A673 (cell line): ENCODE data around the gene CCL4L2. TPM values are rescaled to one million over a fixed set of nuclear protein-coding genes. Genes with fewer than 3 reads are reported as not detected.
"Not testable (repeated sequence)": the region's sequence is repeated elsewhere in the genome, so short reads cannot be mapped to it uniquely, and the experiment has no call there.

Experiments used
- BruUV-seq: library from RNA; stranded (reverse); fragments of 400-500 nt; replicated peaks from 2 replicates; lab custom pipeline; 2021; lab: Mats Ljungman, UMichigan
- CTCF ChIA-PET: fragments of 300-600 bp; sonication (Branson Sonifier 250); formaldehyde crosslinking; loops from one replicate; lab custom pipeline; 2022; ENCODE audit warnings: antibody characterized with exemption; lab: Charles Lee
- POLR2A ChIA-PET: fragments of 300-600 bp; sonication (Branson Sonifier 250); formaldehyde crosslinking; loops from one replicate; lab custom pipeline; 2022; ENCODE audit warnings: antibody characterized with exemption; ENCODE audit not compliant: low non-redundant PET; lab: Charles Lee
- DNase-seq: peaks from one replicate; pipeline ENCODE4 v3.0.0-alpha.2; 2015; ENCODE audit warnings: low spot score
- H3K27ac ChIP-seq: fragments of 200-600 bp; sonication (generic); 2 replicates; pipeline ENCODE4 v1.5.1; 2016; ENCODE audit warnings: mixed run types, low read depth, mild to moderate bottlenecking, mixed read lengths, antibody characterized with exemption, low read length; ENCODE audit not compliant: poor library complexity, severe bottlenecking
- H3K27me3 ChIP-seq: fragments of 200-600 bp; sonication (generic); replicated peaks from 2 replicates; pipeline ENCODE4 v1.6.1; 2017; ENCODE audit warnings: mixed run types, low read depth, mild to moderate bottlenecking, mixed read lengths, antibody characterized with exemption, low read length; ENCODE audit not compliant: insufficient read depth, poor library complexity
- H3K36me3 ChIP-seq: fragments of 200-600 bp; sonication (generic); 2 replicates; pipeline ENCODE4 v1.6.1; 2016; ENCODE audit warnings: mixed run types, mild to moderate bottlenecking, mixed read lengths, antibody characterized with exemption, low read length; ENCODE audit not compliant: insufficient read depth, poor library complexity, severe bottlenecking
- H3K4me1 ChIP-seq: fragments of 200-600 bp; sonication (generic); 2 replicates; pipeline ENCODE4 v1.6.1; 2017; ENCODE audit warnings: mixed run types, mild to moderate bottlenecking, mixed read lengths, antibody characterized with exemption, low read length; ENCODE audit not compliant: insufficient read depth, poor library complexity, severe bottlenecking
- H3K4me3 ChIP-seq: fragments of 200-600 bp; sonication (generic); 2 replicates; pipeline ENCODE4 v1.5.1; 2016; ENCODE audit warnings: low read depth, mixed run types, mild to moderate bottlenecking, mixed read lengths, low read length; ENCODE audit not compliant: poor library complexity, severe bottlenecking
- H3K9me3 ChIP-seq: fragments of 200-600 bp; sonication (generic); 2 replicates; pipeline ENCODE4 v1.6.1; 2016; ENCODE audit warnings: mixed run types, low read depth, mild to moderate bottlenecking, mixed read lengths, antibody characterized with exemption, low read length; ENCODE audit not compliant: poor library complexity, severe bottlenecking
- EZH2 ChIP-seq: fragments of 200-600 bp; sonication (generic); IDR thresholded peaks from 2 replicates; pipeline ENCODE4 v1.6.1; 2017; ENCODE audit warnings: borderline replicate concordance, low read depth, mild to moderate bottlenecking, mixed read lengths, antibody characterized with exemption, low read length; ENCODE audit not compliant: poor library complexity, severe bottlenecking
- intact Hi-C: fragments of 100-400 bp; cut with micrococcal nuclease; formaldehyde crosslinking; loops from one replicate; pipeline ENCODE4 v1.10.0; 2022; ENCODE audit not compliant: unreplicated experiment
- total RNA-seq: library from RNA; stranded (reverse); gene quantifications from 2 replicates; pipeline ENCODE4 v1.2.3, GENCODE V29; 2021
- TF ChIP-seq, protein P1 (sequence below): fragments of 300-800, 200-600 bp; sonication (generic); conservative IDR thresholded peaks from 2 replicates; pipeline ENCODE4 v1.5.1; 2017; ENCODE audit warnings: low read depth, mild to moderate bottlenecking, antibody characterized with exemption, low read length, moderate library complexity, mixed read lengths

The CCL4L2 gene
- total RNA-seq, 1 experiment from 2014 or later, result not detected

DNA sequence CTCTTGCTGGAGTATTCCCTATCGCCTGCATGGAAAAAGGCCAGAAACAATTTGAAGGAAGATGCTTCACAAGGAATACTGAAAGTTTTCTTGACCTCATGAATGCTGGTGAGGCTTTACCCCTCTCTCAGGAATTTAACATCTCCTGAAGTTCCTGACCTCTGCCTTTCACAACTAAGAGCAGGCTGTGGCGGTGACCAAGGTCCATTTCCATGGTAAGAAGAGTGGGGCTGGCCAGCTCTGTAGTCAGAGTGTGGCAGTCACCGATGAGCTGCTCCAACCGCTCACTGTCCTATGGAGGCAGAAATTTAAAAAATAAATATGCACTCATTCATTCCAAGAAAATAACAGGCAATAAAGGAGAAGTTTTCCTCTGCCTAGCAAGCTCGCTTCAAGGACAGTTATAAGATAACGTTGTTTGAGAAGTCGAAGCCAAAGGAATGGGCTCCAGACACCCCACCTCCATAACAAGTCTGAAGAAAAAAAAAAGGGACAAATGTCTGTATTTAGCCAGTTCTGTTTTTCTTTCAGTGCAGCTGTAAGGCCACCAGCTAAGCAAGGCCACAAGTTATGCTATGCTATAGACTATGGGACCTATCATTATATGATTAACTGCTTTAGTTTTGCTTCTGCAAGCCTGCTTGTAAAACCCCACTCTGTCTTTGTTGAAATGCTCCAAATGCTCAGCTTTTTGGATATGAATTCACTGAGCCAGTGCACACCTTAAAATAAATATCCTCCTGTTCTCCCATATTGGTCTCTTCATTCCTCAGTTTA is 6.0 kb upstream of the CCL4L2 start:
- CTCF ChIA-PET, result no interaction called here
- Histone ChIP-seq H3K36me3 (no peaks in the 10 kb centered on the region), H3K27me3 (no peaks in the 10 kb centered on the region), H3K27ac (no peak overlapping the region), H3K9me3 (no peaks in the 10 kb centered on the region), H3K4me1 (no peaks in the 10 kb centered on the region), H3K4me3 (no peak overlapping the region)
- TF ChIP-seq EZH2, result no peak
- TF ChIP-seq, protein P1, sequence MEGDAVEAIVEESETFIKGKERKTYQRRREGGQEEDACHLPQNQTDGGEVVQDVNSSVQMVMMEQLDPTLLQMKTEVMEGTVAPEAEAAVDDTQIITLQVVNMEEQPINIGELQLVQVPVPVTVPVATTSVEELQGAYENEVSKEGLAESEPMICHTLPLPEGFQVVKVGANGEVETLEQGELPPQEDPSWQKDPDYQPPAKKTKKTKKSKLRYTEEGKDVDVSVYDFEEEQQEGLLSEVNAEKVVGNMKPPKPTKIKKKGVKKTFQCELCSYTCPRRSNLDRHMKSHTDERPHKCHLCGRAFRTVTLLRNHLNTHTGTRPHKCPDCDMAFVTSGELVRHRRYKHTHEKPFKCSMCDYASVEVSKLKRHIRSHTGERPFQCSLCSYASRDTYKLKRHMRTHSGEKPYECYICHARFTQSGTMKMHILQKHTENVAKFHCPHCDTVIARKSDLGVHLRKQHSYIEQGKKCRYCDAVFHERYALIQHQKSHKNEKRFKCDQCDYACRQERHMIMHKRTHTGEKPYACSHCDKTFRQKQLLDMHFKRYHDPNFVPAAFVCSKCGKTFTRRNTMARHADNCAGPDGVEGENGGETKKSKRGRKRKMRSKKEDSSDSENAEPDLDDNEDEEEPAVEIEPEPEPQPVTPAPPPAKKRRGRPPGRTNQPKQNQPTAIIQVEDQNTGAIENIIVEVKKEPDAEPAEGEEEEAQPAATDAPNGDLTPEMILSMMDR, result no peak
- POLR2A ChIA-PET, result no interaction called here
- no peak for DNase-seq
- intact Hi-C loops, result no loop called here
- BruUV-seq, result no TSS peak

DNA sequence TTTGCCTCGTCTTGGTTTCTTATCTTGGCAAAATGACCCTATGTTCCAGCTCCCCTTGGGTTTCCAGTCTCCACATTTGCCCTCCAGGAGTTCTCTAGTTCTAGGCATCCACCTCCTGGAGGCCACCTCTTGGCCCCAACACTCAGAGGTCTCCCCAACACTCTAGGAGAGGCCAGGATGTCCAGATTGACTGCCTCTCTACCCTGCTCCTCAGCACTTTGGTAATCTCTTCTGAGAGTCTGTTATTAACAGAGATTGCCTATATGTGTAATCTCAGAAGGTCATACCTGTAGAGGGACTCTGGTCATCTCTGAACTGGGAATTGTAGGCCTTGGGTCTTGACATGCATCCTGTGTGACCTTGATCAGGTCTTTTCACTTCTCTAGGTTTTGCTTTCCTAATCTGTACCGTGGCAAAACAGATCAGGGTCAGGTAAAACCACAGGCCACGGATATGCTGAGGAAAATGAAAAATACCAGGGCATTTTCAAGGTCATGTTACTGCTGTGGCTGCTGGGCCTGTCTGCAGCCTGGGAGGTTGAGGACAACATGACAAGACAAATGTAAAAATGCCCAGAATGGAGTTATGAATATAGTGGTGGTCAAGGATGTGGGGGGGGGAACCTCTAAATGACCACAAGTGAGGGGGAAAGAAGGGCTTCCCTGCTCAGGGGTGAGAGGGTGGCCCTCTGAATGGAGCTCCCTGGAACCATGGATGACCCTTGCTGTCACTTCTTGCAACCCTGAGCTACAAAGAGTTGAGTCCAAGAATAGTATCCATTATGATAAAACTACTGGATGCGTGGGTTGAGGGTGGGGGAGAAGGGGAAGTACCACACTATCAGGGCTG is 5.0 kb upstream of the CCL4L2 start:
- Histone ChIP-seq H3K4me3 (no peak overlapping the region), H3K27me3 (no peaks in the 10 kb centered on the region), H3K36me3 (no peaks in the 10 kb centered on the region), H3K4me1 (no peaks in the 10 kb centered on the region), H3K27ac (no peak overlapping the region), H3K9me3 (no peaks in the 10 kb centered on the region)
- BruUV-seq, result no TSS peak
- intact Hi-C loops, result no loop called here
- DNase-seq, result no peak
- ChIA-PET POLR2A (no interaction called here), CTCF (no interaction called here)
- TF ChIP-seq, protein P1, result no peak
- no peak for TF ChIP-seq EZH2

DNA sequence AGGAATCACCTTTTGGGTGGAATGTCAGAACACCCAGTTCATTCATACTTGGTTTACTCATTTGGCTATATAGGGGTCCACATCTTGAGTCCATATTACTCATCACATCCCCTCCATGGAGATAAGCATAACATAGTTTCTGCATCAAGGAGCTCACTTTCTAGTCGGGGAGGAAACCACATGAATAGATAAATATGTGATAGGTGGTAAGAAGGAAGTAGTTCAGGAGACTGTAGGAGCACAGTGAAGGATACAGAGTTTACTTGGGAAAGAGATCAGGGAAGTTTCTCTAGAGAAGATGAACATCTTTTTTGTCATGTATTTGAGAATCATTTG is 4.4 kb upstream of the CCL4L2 start:
- H3K27ac ChIP-seq, H3K9me3 ChIP-seq, H3K36me3 ChIP-seq, DNase-seq, H3K4me3 ChIP-seq, CTCF ChIA-PET, intact Hi-C loops, H3K27me3 ChIP-seq, BruUV-seq, POLR2A ChIA-PET, H3K4me1 ChIP-seq: not testable (repeated sequence)

DNA sequence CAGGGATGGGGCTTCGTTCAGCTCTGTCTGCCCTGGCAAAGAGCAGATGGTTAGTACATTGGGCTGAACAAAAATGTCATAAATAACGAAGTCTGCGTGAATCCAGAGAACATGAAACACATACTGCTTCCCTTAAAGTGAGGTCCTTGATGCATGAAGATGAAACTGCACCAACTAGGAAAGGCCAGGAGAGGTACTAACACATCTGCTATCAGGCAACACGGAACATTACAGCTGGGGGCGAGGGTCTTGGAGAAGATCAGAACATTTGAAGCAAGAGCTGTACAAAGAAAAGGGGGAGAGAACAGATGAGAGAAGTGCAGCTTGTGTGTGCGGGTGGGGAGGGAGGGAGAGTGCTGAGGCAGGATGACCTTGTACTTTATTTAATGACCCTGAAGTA is 3.5 kb upstream of the CCL4L2 start:
- intact Hi-C loops, DNase-seq, BruUV-seq, H3K27me3 ChIP-seq, H3K27ac ChIP-seq, POLR2A ChIA-PET, H3K9me3 ChIP-seq, H3K36me3 ChIP-seq, CTCF ChIA-PET, H3K4me1 ChIP-seq, H3K4me3 ChIP-seq: not testable (repeated sequence)
